ENCODE data around the gene VAV1.
A peak's percentile ranks its signal among the peaks of the same experiment; 100 is the strongest.

VAV1 gene

DNA sequence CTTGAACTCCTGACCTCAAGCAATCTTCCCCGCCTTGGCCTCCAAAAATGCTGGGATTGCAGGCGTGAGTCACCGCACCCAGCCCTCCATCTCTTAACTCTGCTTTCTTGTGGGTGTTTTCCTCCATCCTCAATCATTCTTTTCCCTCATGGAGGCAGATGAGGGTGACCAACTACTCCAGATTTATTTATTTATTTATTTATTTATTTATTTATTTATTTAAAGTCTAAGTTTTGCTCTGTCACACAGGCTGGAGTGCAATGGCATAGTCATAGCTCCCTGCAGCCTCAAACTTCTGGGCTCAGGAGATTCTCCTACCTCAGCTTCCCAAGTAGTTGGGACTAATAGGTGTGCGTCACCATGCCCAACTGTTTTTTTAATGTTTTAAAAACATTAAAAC is 14.9 kb downstream of the VAV1 start (continued):
- TF ChIP-seq, protein P1, sequence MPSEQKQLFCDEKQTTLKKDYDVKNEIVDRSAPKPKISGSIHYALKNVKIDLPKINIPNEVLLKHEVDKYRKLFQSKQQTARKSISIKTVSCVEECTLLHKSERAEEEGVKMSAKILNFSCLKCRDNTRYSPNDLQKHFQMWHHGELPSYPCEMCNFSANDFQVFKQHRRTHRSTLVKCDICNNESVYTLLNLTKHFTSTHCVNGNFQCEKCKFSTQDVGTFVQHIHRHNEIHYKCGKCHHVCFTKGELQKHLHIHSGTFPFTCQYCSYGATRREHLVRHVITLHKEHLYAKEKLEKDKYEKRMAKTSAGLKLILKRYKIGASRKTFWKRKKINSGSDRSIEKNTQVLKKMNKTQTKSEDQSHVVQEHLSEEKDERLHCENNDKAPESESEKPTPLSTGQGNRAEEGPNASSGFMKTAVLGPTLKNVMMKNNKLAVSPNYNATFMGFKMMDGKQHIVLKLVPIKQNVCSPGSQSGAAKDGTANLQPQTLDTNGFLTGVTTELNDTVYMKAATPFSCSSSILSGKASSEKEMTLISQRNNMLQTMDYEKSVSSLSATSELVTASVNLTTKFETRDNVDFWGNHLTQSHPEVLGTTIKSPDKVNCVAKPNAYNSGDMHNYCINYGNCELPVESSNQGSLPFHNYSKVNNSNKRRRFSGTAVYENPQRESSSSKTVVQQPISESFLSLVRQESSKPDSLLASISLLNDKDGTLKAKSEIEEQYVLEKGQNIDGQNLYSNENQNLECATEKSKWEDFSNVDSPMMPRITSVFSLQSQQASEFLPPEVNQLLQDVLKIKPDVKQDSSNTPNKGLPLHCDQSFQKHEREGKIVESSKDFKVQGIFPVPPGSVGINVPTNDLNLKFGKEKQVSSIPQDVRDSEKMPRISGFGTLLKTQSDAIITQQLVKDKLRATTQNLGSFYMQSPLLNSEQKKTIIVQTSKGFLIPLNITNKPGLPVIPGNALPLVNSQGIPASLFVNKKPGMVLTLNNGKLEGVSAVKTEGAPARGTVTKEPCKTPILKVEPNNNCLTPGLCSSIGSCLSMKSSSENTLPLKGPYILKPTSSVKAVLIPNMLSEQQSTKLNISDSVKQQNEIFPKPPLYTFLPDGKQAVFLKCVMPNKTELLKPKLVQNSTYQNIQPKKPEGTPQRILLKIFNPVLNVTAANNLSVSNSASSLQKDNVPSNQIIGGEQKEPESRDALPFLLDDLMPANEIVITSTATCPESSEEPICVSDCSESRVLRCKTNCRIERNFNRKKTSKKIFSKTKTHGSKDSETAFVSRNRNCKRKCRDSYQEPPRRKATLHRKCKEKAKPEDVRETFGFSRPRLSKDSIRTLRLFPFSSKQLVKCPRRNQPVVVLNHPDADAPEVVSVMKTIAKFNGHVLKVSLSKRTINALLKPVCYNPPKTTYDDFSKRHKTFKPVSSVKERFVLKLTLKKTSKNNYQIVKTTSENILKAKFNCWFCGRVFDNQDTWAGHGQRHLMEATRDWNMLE (tag by site-specific recombination; conservative IDR thresholded peaks at IDR 0.05; ENCODE audit: low read depth): peak; percentile 80
- TF ChIP-seq ZNF654 (tag by site-specific recombination; IDR thresholded peaks at IDR 0.05; ENCODE audit: low read depth): peak; percentile 25; the same call in 1 of the 2 replicates
- no peak for TF ChIP-seq BCL11B (tag by site-specific recombination; IDR thresholded peaks at IDR 0.05; ENCODE audit: low read depth)
- TF ChIP-seq ZNF664 (tag by site-specific recombination; IDR thresholded peaks at IDR 0.05): peak; percentile 58; the same call in 1 of the 2 replicates
- no peak for TF ChIP-seq KLF10 (tag by site-specific recombination; IDR thresholded peaks at IDR 0.05)
- peak; percentile 53; the same call in 1 of the 2 replicates for TF ChIP-seq ZNF292 (tag by site-specific recombination; IDR thresholded peaks at IDR 0.05; ENCODE audit: borderline replicate concordance, low read depth)
- TF ChIP-seq ZNF140 (tag by site-specific recombination; IDR thresholded peaks at IDR 0.05): peak; percentile 45; the same call in 1 of the 2 replicates
- TF ChIP-seq ZNF394 (tag by site-specific recombination; IDR thresholded peaks at IDR 0.05; ENCODE audit: borderline replicate concordance): peak; percentile 90
- no peak for TF ChIP-seq ZNF624 (tag by site-specific recombination; IDR thresholded peaks at IDR 0.05)
- 0 out of 2 replicates have a peak, but pooled peaks have one; percentile 37 for TF ChIP-seq ZFP37 (tag by site-specific recombination; IDR thresholded peaks at IDR 0.05)
- TF ChIP-seq ZNF24 (tag by site-specific recombination; IDR thresholded peaks at IDR 0.05): no peak
- TF ChIP-seq ZNF248 (tag by site-specific recombination; IDR thresholded peaks at IDR 0.05): no peak
- TF ChIP-seq ZNF707 (tag by site-specific recombination; IDR thresholded peaks at IDR 0.05): no peak
- TF ChIP-seq ZNF302 (tag by site-specific recombination; IDR thresholded peaks at IDR 0.05; ENCODE audit: low read depth): no peak
- no peak for TF ChIP-seq ZBTB17 (tag by site-specific recombination; IDR thresholded peaks at IDR 0.05)
- TF ChIP-seq ZNF623 (tag by site-specific recombination; IDR thresholded peaks at IDR 0.05): peak; percentile 58
- TF ChIP-seq FEZF1 (tag by site-specific recombination; IDR thresholded peaks at IDR 0.05): no peak

DNA sequence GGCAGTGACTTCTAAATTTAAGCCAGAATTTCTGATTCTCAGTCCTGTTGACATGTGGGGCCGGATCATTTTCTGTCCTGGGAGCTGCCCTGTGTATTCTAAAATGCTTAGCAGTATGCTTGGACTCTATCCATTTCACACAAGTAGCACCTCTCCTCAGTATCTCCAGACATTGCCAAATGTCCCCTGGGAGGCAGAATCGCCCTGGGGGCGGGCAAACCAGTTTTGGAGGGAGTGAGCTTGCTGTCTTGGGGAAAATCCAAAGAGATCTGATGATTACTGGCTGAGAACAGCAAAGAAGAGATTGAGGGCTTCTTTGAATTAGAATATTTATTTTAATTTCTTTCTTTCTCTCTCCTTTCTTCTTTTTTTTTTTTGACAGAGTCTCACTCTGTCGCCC is 16.4 kb downstream of the VAV1 start:
- H3K9me3 ChIP-seq (ENCODE audit: control insufficient read depth, insufficient read depth, low read depth, low read length): no peaks in the 10 kb centered on the region
- H3K27ac ChIP-seq (ENCODE audit: extremely low read depth, low read depth, low read length): no peak overlapping the region
- no peak overlapping the region for H3K4me3 ChIP-seq (ENCODE audit: low read depth, low read length)
- peaks cover 2% of the 10 kb centered on the region; the same call in 1 of the 2 replicates for H3K4me1 ChIP-seq (ENCODE audit: control insufficient read depth, insufficient read depth, low read length)
- no peaks in the 10 kb centered on the region for H3K36me3 ChIP-seq (ENCODE audit: control insufficient read depth in 2 of 2, insufficient read depth in 1 of 2, low read length in 2 of 2)
- CTCF ChIA-PET: no interaction called here
- TF ChIP-seq, protein P2, sequence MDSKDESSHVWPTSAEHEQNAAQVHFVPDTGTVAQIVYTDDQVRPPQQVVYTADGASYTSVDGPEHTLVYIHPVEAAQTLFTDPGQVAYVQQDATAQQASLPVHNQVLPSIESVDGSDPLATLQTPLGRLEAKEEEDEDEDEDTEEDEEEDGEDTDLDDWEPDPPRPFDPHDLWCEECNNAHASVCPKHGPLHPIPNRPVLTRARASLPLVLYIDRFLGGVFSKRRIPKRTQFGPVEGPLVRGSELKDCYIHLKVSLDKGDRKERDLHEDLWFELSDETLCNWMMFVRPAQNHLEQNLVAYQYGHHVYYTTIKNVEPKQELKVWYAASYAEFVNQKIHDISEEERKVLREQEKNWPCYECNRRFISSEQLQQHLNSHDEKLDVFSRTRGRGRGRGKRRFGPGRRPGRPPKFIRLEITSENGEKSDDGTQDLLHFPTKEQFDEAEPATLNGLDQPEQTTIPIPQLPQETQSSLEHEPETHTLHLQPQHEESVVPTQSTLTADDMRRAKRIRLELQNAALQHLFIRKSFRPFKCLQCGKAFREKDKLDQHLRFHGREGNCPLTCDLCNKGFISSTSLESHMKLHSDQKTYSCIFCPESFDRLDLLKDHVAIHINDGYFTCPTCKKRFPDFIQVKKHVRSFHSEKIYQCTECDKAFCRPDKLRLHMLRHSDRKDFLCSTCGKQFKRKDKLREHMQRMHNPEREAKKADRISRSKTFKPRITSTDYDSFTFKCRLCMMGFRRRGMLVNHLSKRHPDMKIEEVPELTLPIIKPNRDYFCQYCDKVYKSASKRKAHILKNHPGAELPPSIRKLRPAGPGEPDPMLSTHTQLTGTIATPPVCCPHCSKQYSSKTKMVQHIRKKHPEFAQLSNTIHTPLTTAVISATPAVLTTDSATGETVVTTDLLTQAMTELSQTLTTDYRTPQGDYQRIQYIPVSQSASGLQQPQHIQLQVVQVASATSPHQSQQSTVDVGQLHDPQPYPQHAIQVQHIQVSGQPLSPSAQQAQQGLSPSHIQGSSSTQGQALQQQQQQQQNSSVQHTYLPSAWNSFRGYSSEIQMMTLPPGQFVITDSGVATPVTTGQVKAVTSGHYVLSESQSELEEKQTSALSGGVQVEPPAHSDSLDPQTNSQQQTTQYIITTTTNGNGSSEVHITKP (tag by site-specific recombination; IDR thresholded peaks at IDR 0.05): peak; percentile 77
- TF ChIP-seq ZNF416 (tag by site-specific recombination; IDR thresholded peaks at IDR 0.05) (no peak), ZBTB1 (tag by site-specific recombination; IDR thresholded peaks at IDR 0.05) (no peak)
- POLR2A ChIA-PET: no interaction called here

Measured in HEK293 (cell line).